ENCODE data around the gene GMCL1. TPM values are rescaled to one million over a fixed set of nuclear protein-coding genes. Genes with fewer than 3 reads are reported as not detected.
"Not testable (repeated sequence)": the region's sequence is repeated elsewhere in the genome, so short reads cannot be mapped to it uniquely, and the experiment has no call there.

The GMCL1 gene
- total and polyA plus RNA-seq, 7 donors, result 1.3 to 4.1 (median 3.0) TPM

- H3K36me3 ChIP-seq (ENCODE audit: insufficient read depth in 1 of 2, low read depth in 1 of 2), result peaks cover 0 to 2% of the 10 kb centered on the region in 2 donors
- DNase-seq (no peak), ATAC-seq (no peak)
- intact Hi-C loops (cut with DNase I), result no loop called here
- peaks cover 3% of the 10 kb centered on the region for H3K4me1 ChIP-seq
- no peak for TF ChIP-seq CTCF (IDR thresholded peaks at IDR 0.05)
- H3K4me3 ChIP-seq, result peak overlapping the region; percentile 32
- no peaks in the 10 kb centered on the region for H3K9me3 ChIP-seq
- 54 to 59% (median 58%) methylated on average over 3 of the region's 3 CpGs for WGBS, 3 donors
- no peaks in the 10 kb centered on the region for H3K27me3 ChIP-seq (ENCODE audit: insufficient read depth in 3 of 3, low read length in 2 of 3)
- H3K27ac ChIP-seq, result no peak overlapping the region
Observed at GRCh38 chr2:69797836-69798289, 31.6 kb upstream of the GMCL1 start.

DNA sequence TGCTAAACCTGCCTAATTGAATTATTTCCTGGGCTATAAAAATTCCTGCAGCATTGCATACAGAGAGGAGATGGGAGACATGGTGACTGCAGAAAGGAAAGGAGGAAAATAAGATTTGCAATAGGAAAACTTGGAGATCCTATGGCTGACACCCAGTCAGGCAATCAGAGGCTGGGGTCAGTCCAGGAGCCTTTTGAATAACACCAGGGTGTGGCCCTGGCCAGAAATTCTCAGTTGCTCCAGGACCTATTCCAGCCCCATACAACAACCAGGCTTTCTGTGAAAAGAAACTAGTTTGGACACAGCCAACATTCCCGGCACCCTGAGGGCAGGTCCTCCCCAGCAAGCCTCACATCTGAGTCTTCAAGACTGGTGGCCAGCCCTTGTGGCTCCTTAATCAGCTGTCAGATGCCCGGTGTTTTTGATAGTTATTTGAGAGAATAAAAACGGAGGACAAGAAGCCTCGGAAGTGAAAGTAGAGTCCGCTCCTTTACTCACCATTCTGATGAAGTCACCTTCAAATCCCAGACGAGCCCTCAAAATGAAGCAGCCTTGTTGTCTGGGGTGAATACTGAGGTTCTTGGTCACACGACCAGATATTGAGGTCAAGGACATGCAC, 31.1 kb upstream of the GMCL1 start:
- peaks cover 3% of the 10 kb centered on the region for H3K4me1 ChIP-seq
- WGBS, 3 donors, result 30 to 36% (median 35%) methylated on average over 7 of the region's 7 CpGs
- H3K9me3 ChIP-seq, result no peaks in the 10 kb centered on the region
- peak overlapping the region; percentile 25 for H3K27ac ChIP-seq
- DNase-seq (peak in 1 of 2 donors; percentile 17), ATAC-seq (peak in 3 of 4 donors; percentile 51 to 65 (median 63))
- H3K36me3 ChIP-seq (ENCODE audit: insufficient read depth in 1 of 2, low read depth in 1 of 2), result peaks cover 0 to 2% of the 10 kb centered on the region in 2 donors
- TF ChIP-seq CTCF (IDR thresholded peaks at IDR 0.05), result no peak
- peak overlapping the region; percentile 32 for H3K4me3 ChIP-seq
- H3K27me3 ChIP-seq (ENCODE audit: insufficient read depth in 3 of 3, low read length in 2 of 3), result no peaks in the 10 kb centered on the region
- intact Hi-C loops (cut with DNase I), result no loop called here

- WGBS, 3 donors, result 50 to 53% (median 51%) methylated on average over 4 of the region's 4 CpGs
- intact Hi-C loops (cut with DNase I), result no loop called here
- Histone ChIP-seq H3K4me1 (peaks cover 3% of the 10 kb centered on the region), H3K27me3 (ENCODE audit: insufficient read depth in 3 of 3, low read length in 2 of 3) (no peaks in the 10 kb centered on the region), H3K9me3 (no peaks in the 10 kb centered on the region), H3K27ac (no peak overlapping the region), H3K4me3 (peak overlapping the region; percentile 32), H3K36me3 (ENCODE audit: insufficient read depth in 1 of 2, low read depth in 1 of 2) (peaks cover 0 to 2% of the 10 kb centered on the region in 2 donors)
- no peak for DNase-seq
- peak in 1 of 4 donors; percentile 8 for ATAC-seq
- no peak for TF ChIP-seq CTCF (IDR thresholded peaks at IDR 0.05)
Observed at GRCh38 chr2:69798909-69799526, 30.4 kb upstream of the GMCL1 start.

DNA sequence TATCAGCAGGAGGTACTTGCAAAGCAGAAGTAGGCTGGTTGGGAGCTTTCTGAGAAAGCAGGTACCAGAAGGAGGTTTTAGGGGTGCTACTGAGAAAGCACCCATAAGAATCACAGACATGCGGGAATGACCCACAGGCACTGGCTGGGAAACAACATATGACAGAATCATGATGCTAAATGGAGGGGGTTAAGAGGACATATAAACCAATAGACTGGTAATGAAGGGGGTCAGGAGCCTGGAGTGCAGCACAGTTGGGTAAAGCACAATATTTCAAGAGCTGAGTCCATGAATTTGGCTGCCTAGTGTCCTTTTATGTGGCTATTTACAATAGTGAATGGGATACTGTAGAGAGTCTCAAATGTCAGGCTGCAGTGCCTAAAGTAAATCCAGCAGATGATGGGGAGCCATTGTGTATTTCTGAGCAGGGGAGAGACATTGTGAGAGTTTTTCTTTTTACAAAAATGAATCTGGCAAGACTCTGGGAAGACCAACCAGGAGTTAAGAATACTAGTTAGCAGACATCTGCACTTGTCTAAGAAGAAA, 27.6 kb upstream of the GMCL1 start:
- H3K27ac ChIP-seq, result no peak overlapping the region
- DNase-seq (no peak), ATAC-seq (no peak)
- no peak overlapping the region for H3K4me3 ChIP-seq
- H3K27me3 ChIP-seq (ENCODE audit: insufficient read depth in 3 of 3, low read length in 2 of 3), result no peaks in the 10 kb centered on the region
- H3K36me3 ChIP-seq (ENCODE audit: insufficient read depth in 1 of 2, low read depth in 1 of 2), result peaks cover 5 to 27% of the 10 kb centered on the region in 2 donors
- no peak for TF ChIP-seq CTCF (IDR thresholded peaks at IDR 0.05)
- WGBS, 3 donors, result 93 to 97% (median 93%) methylated on average over 1 of the region's 1 CpG
- no peaks in the 10 kb centered on the region for H3K9me3 ChIP-seq
- H3K4me1 ChIP-seq, result peaks cover 3% of the 10 kb centered on the region
- intact Hi-C loops (cut with DNase I), result no loop called here

GRCh38 chr2:69802781-69803367, 26.6 kb upstream of the GMCL1 start:
- WGBS, 3 donors, result 87 to 96% (median 89%) methylated on average over 4 of the region's 4 CpGs
- H3K36me3 ChIP-seq (ENCODE audit: insufficient read depth in 1 of 2, low read depth in 1 of 2), result peaks cover 7 to 38% of the 10 kb centered on the region in 2 donors
- ATAC-seq; H3K27me3 ChIP-seq (ENCODE audit: insufficient read depth in 3 of 3, low read length in 2 of 3); H3K4me1 ChIP-seq; H3K4me3 ChIP-seq; intact Hi-C loops (cut with DNase I); DNase-seq; H3K27ac ChIP-seq; H3K9me3 ChIP-seq: not testable (repeated sequence)

Data from psoas muscle (tissue), 8 donors.